HepG2 (cell line): ENCODE results near the gene POU2AF3.

Source experiments
- FOXP1 ChIP-seq, 2 experiments: fragments of 450-650 bp in 1 of 2; IDR thresholded peaks; 2 replicates each; pipeline ENCODE4 v1.6.1; 2017 to 2018; ENCODE audit warnings: antibody characterized with exemption in 1 of 2
- GABPA ChIP-seq, 2 experiments: IDR thresholded peaks; 2 replicates each; pipeline ENCODE4 v1.6.1; 2011 to 2016; ENCODE audit warnings: low read depth in 2 of 2, low read length in 1 of 2, missing biosample characterization in 1 of 2, missing genetic modification characterization in 1 of 2

DNA sequence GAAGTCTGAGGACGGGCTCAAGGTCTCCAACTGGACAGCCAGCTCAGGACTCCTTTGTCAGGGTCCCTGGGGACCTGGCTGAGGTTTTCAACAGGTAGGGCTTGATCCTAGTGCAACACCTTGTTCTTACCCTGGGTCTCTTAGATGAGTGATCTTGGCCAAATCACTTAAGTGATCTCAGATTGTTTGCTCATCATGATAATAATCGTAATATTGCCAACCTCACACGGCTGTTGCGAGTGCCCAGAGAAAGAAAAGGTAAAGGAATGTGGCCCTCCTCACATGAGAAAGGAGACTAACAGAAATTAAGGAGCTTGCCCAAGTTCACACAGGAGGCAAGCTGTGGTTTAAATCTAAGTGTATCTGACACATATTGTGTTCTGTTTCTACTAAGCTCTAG is 28.5 kb downstream of the POU2AF3 start:
- TF ChIP-seq GABPA (IDR thresholded peaks at IDR 0.05; ENCODE audit: low read depth, low read length): no peak
- TF ChIP-seq GABPA (CRISPR knock-in tag; IDR thresholded peaks at IDR 0.05; ENCODE audit: low read depth): no peak
- TF ChIP-seq FOXP1 (IDR thresholded peaks at IDR 0.05): no peak
- TF ChIP-seq FOXP1 (CRISPR knock-in tag; IDR thresholded peaks at IDR 0.05): no peak
